GM20000 (cell line): ENCODE results near the gene ASTN2.

Experiments used
- DNase-seq: peaks from one replicate; pipeline ENCODE4 v3.0.0; 2012; ENCODE audit warnings: low spot score
- CTCF ChIP-seq: IDR thresholded peaks from 2 replicates; pipeline ENCODE4 v1.5.1; 2012; ENCODE audit warnings: mild to moderate bottlenecking, control low read depth; ENCODE audit errors: extremely low read depth, missing control alignments

The ASTN2 gene

DNA sequence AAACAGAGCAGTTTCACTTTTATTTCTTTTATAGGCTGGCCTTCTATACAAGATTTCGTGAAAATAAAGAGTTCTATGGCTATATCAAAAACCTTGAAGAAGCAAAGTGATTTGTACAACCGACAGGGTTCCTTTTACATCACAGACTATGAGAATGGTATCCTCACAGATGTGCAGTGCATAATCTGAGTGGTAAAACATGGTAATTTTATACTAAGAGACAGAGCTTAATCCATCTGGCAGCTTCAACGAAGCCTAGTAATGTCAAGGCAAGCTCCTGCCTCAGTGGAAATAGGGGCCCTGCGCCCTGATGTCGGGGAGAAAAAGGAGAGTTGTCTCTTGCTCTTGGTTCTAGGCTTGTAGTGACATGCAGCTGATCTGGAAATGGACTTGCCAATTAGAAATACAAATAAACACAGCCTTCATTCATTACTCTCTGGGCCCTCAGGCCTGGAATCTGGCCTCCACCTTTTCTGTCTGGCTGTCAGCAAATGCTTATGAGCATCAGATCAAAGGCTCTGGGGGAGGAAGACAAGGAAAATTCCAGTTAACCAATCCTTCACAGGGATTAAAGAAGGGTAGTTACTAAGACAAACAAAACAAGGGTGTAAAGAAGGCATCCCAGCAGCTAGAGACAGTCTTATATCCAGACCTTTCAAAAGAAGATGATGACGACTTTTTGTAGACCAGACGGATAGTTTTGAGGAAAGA lies 761.4 kb downstream of the ASTN2 start:
- DNase-seq, result no peak
- TF ChIP-seq CTCF, result no peak

DNA sequence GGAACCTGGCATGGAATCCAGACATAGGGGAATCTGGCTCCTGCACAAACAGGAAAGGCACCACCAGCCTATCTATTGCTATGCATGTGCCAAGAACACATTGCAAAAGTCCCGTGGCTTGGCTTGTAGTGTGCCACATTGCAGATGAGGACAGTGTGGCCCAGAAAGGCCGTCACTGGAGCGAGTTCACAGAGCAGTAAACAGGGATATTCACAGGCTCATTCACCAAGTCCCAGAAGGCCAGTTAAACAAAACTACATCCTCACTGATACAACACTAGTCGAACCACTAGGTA lies 767.4 kb downstream of the ASTN2 start:
- DNase-seq, result no peak
- no peak for TF ChIP-seq CTCF

GRCh38 chr9:116646661-116647514 lies 768.0 kb downstream of the ASTN2 start:
- DNase-seq, result peak; percentile 29
- TF ChIP-seq CTCF, result peak; percentile 29

DNA sequence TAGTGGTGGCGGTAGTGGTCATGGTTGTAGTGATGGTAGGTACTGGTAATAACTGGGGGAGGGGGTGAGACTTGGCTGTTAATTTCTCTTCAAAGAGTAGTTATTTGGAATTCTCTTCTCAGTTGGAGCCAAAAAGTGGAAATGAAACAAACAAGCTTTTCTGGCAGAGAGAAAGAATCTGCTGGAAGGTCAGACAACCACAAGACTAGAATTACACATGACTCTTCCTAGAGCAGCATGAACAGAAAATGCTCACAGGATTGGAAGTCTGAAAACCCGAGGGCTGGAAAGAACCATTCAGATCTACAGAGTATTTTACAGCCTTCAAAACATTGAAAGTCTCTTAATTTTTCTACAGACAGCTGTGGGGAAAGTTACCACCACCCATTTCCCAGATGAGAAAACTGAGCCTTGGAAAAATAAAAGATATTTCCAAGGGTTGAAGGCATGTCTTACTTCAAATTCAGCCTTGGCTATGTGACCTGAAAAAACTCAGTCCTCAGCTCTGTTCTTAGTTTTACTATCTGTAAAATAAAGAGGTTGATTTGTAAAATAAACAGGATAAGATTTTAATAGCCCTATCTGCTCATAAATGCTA lies 770.7 kb downstream of the ASTN2 start:
- no peak for TF ChIP-seq CTCF
- DNase-seq, result no peak

DNA sequence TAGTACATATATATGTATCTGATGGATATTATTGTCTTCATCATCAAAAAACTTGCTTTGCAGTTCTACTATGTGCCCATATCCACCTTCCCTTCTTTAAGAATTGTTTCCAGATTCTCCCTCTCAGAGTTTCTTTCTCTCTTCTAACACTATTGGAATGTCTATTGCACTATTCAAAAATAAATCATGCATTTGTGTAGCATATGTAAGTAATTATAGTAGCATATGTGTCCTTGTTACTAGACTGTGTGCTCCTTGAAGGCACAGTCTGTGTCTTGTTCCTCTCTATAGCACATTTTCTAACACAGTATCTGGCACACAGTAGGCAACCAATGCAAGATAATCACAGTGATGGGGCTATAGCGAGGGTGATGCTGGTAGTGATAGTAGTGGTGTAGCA lies 771.2 kb downstream of the ASTN2 start:
- no peak for DNase-seq
- TF ChIP-seq CTCF, result no peak

- no peak for DNase-seq
- TF ChIP-seq CTCF, result no peak
These were observed 773.4 kb downstream of the ASTN2 start for GRCh38 chr9:116641292-116642059.

- no peak for DNase-seq
- no peak for TF ChIP-seq CTCF
These were observed 775.6 kb downstream of the ASTN2 start for GRCh38 chr9:116639251-116639741.
